ENCODE data around the gene IFI44L. TPM values are rescaled to one million over a fixed set of nuclear protein-coding genes. Genes with fewer than 3 reads are reported as not detected.
A peak's percentile ranks its signal among the peaks of the same experiment; 100 is the strongest.

The IFI44L gene
- total RNA-seq, 1 experiment from 2014 or later: 11.9 TPM

- intact Hi-C loops (cut with micrococcal nuclease): no loop called here
Measured at GRCh38 chr1:78668427-78668826, 48.2 kb downstream of the IFI44L start.

GRCh38 chr1:78672428-78672827 is 52.2 kb downstream of the IFI44L start:
- intact Hi-C loops (cut with micrococcal nuclease): no loop called here
- H3K9me3 Mint-ChIP-seq (ENCODE audit: unreplicated experiment): no peaks in the 10 kb centered on the region
- no peaks in the 10 kb centered on the region for H3K27me3 Mint-ChIP-seq (ENCODE audit: insufficient read depth, unreplicated experiment)
- H3K4me3 Mint-ChIP-seq (ENCODE audit: unreplicated experiment): no peak overlapping the region
- DNase-seq (ENCODE audit: unreplicated experiment): no peak
- H3K4me1 Mint-ChIP-seq (ENCODE audit: insufficient read depth, unreplicated experiment): no peaks in the 10 kb centered on the region
- BruUV-seq (replicated peaks): no TSS peak
- H3K27ac Mint-ChIP-seq (ENCODE audit: low read depth, unreplicated experiment): no peak overlapping the region
- TF ChIP-seq CTCF (IDR thresholded peaks at IDR 0.05; ENCODE audit: unreplicated experiment): no peak
- POLR2A ChIA-PET: interaction anchor here (3.0 kb wide), 1 partner anchor 52 kb away, joined by 21 read pairs; the partner anchor contains the start of gene IFI44L
- no peaks in the 10 kb centered on the region for H3K36me3 Mint-ChIP-seq (ENCODE audit: insufficient read depth, unreplicated experiment)
- CTCF ChIA-PET: interaction anchor here (0.6 to 5.8 kb wide), 11 partner anchors 9 to 541 kb away, joined by 3 to 56 read pairs (median 6); partner anchors contain the start of gene IFI44L

More at GRCh38 chr1:78668427-78668826, 48.2 kb downstream of the IFI44L start:
- peaks cover 5% of the 10 kb centered on the region for H3K36me3 Mint-ChIP-seq (ENCODE audit: insufficient read depth, unreplicated experiment)
- no peak for TF ChIP-seq CTCF (IDR thresholded peaks at IDR 0.05; ENCODE audit: unreplicated experiment)
- ChIA-PET POLR2A (interaction anchor here (0.5 kb wide), 1 partner anchor 49 kb away, joined by 3 read pairs; no protein-coding TSS in a partner anchor), CTCF (interaction anchor here (2.0 kb wide), 1 partner anchor 51 kb away, joined by 7 read pairs; no protein-coding TSS in a partner anchor)
- H3K9me3 Mint-ChIP-seq (ENCODE audit: unreplicated experiment): no peaks in the 10 kb centered on the region
- no peaks in the 10 kb centered on the region for H3K27me3 Mint-ChIP-seq (ENCODE audit: insufficient read depth, unreplicated experiment)
- no TSS peak for BruUV-seq (replicated peaks)
- H3K4me3 Mint-ChIP-seq (ENCODE audit: unreplicated experiment): no peak overlapping the region
- no peak for DNase-seq (ENCODE audit: unreplicated experiment)
- no peaks in the 10 kb centered on the region for H3K4me1 Mint-ChIP-seq (ENCODE audit: insufficient read depth, unreplicated experiment)
- no peak overlapping the region for H3K27ac Mint-ChIP-seq (ENCODE audit: low read depth, unreplicated experiment)

GRCh38 chr1:78673120-78673519 is 52.9 kb downstream of the IFI44L start:
- Mint-ChIP-seq H3K36me3 (ENCODE audit: insufficient read depth, unreplicated experiment) (no peaks in the 10 kb centered on the region), H3K27ac (ENCODE audit: low read depth, unreplicated experiment) (no peak overlapping the region), H3K4me1 (ENCODE audit: insufficient read depth, unreplicated experiment) (no peaks in the 10 kb centered on the region), H3K9me3 (ENCODE audit: unreplicated experiment) (no peaks in the 10 kb centered on the region), H3K4me3 (ENCODE audit: unreplicated experiment) (no peak overlapping the region), H3K27me3 (ENCODE audit: insufficient read depth, unreplicated experiment) (no peaks in the 10 kb centered on the region)
- DNase-seq (ENCODE audit: unreplicated experiment): peak; percentile 23
- no TSS peak for BruUV-seq (replicated peaks)
- TF ChIP-seq CTCF (IDR thresholded peaks at IDR 0.05; ENCODE audit: unreplicated experiment): no peak
- intact Hi-C loops (cut with micrococcal nuclease): no loop called here
- CTCF ChIA-PET: interaction anchor here (0.6 to 5.8 kb wide), 15 partner anchors 13 to 735 kb away, joined by 3 to 56 read pairs (median 4); partner anchors contain the start of genes IFI44 and IFI44L
- POLR2A ChIA-PET: interaction anchor here (3.0 kb wide), 1 partner anchor 53 kb away, joined by 21 read pairs; the partner anchor contains the start of gene IFI44L

GRCh38 chr1:78676347-78676982 is 56.2 kb downstream of the IFI44L start:
- TF ChIP-seq CTCF (IDR thresholded peaks at IDR 0.05; ENCODE audit: unreplicated experiment): peak; percentile 71
- ChIA-PET POLR2A (interaction anchor here (1.1 to 1.6 kb wide), 2 partner anchors 56 to 59 kb away, joined by 5 to 9 read pairs; partner anchors contain the start of gene IFI44L), CTCF (interaction anchor here (0.6 to 5.8 kb wide), 18 partner anchors 9 to 650 kb away, joined by 3 to 56 read pairs (median 4); partner anchors contain the start of gene IFI44L)
- Mint-ChIP-seq H3K9me3 (ENCODE audit: unreplicated experiment) (no peaks in the 10 kb centered on the region), H3K27me3 (ENCODE audit: insufficient read depth, unreplicated experiment) (no peaks in the 10 kb centered on the region), H3K4me1 (ENCODE audit: insufficient read depth, unreplicated experiment) (no peaks in the 10 kb centered on the region), H3K4me3 (ENCODE audit: unreplicated experiment) (no peak overlapping the region), H3K36me3 (ENCODE audit: insufficient read depth, unreplicated experiment) (no peaks in the 10 kb centered on the region), H3K27ac (ENCODE audit: low read depth, unreplicated experiment) (no peak overlapping the region)
- BruUV-seq (replicated peaks): no TSS peak
- peak; percentile 76 for DNase-seq (ENCODE audit: unreplicated experiment)
- intact Hi-C loops (cut with micrococcal nuclease): loop anchor here (1.0 kb wide), 3 partner anchors 59 to 546 kb away; no protein-coding TSS in a partner anchor

Data from MCF 10A (cell line).